Neuronal stem cell (in vitro differentiated cells): ENCODE results near the gene PSMA6. TPM values are rescaled to one million over a fixed set of nuclear protein-coding genes. Genes with fewer than 3 reads are reported as not detected.

Experiments
- DNase-seq: peaks from one replicate; pipeline ENCODE4 v3.0.0-alpha.2; 2013; ENCODE audit warnings: low spot score
- H2AFZ ChIP-seq: one replicate; pipeline ENCODE4 v1.6.1; 2013; ENCODE audit warnings: mild to moderate bottlenecking, low read length, inconsistent platforms
- H2AK5ac ChIP-seq: 2 replicates; pipeline ENCODE4 v1.6.1; 2013; ENCODE audit warnings: low read depth, mild to moderate bottlenecking, inconsistent platforms, low read length, moderate library complexity, mixed read lengths
- H2BK120ac ChIP-seq: 2 replicates; pipeline ENCODE4 v1.6.1; 2013; ENCODE audit warnings: low read depth, mild to moderate bottlenecking, inconsistent platforms, low read length, moderate library complexity, mixed read lengths
- H2BK12ac ChIP-seq: one replicate; pipeline ENCODE4 v1.6.1; 2013; ENCODE audit warnings: low read length, inconsistent platforms
- H2BK15ac ChIP-seq: 2 replicates; pipeline ENCODE4 v1.6.1; 2013; ENCODE audit warnings: mild to moderate bottlenecking, low read length, inconsistent platforms, mixed read lengths
- H2BK5ac ChIP-seq: one replicate; pipeline ENCODE4 v1.6.1; 2013; ENCODE audit warnings: inconsistent platforms, mild to moderate bottlenecking, low read length, moderate library complexity
- H3K14ac ChIP-seq: one replicate; pipeline ENCODE4 v1.6.1; 2013; ENCODE audit warnings: low read length, inconsistent platforms
- H3K18ac ChIP-seq: 2 replicates; pipeline ENCODE4 v1.6.1; 2013; ENCODE audit warnings: low read length, inconsistent platforms
- H3K23ac ChIP-seq: 2 replicates; pipeline ENCODE4 v1.6.1; 2013; ENCODE audit warnings: low read depth, mild to moderate bottlenecking, mixed read lengths, low read length, inconsistent platforms; ENCODE audit not compliant: poor library complexity
- H3K27ac ChIP-seq: replicated peaks from 3 replicates; pipeline ENCODE4 v1.5.1; 2013; ENCODE audit warnings: low read length, inconsistent platforms
- H3K27me3 ChIP-seq, 3 experiments: 2 replicates each; pipeline ENCODE4 v1.6.1; 2013; ENCODE audit warnings: low read length in 3 of 3, mild to moderate bottlenecking in 2 of 3, inconsistent platforms in 1 of 3, low read depth in 1 of 3, mixed read lengths in 1 of 3, moderate library complexity in 1 of 3; ENCODE audit not compliant: control insufficient read depth in 3 of 3, insufficient read depth in 3 of 3
- H3K36me3 ChIP-seq, 2 donors: replicated peaks in 1 of 2; 2 replicates each; pipeline ENCODE4 v1.6.1; 2013; ENCODE audit warnings: low read length in 2 of 2; ENCODE audit not compliant: control insufficient read depth in 2 of 2, insufficient read depth in 2 of 2
- H3K4ac ChIP-seq: 2 replicates; pipeline ENCODE4 v1.6.1; 2013; ENCODE audit warnings: inconsistent platforms, mild to moderate bottlenecking, low read length, moderate library complexity
- H3K4me1 ChIP-seq, 2 donors: 1 replicate in 1 of 2; 2 replicates in 1 of 2; pipeline ENCODE4 v1.6.1; 2013; ENCODE audit warnings: low read length in 2 of 2, low read depth in 1 of 2; ENCODE audit not compliant: control insufficient read depth in 2 of 2, insufficient read depth in 1 of 2
- H3K4me2 ChIP-seq: one replicate; pipeline ENCODE4 v1.6.1; 2013; ENCODE audit warnings: mild to moderate bottlenecking, low read length, inconsistent platforms; ENCODE audit not compliant: insufficient read depth, poor library complexity, severe bottlenecking
- H3K4me3 ChIP-seq, 2 donors: 2 replicates each; pipeline ENCODE4 v1.5.1; 2013; ENCODE audit warnings: low read length in 2 of 2, mild to moderate bottlenecking in 2 of 2, inconsistent platforms in 1 of 2, moderate library complexity in 1 of 2
- H3K79me1 ChIP-seq: one replicate; pipeline ENCODE4 v1.6.1; 2013; ENCODE audit warnings: low read depth, mild to moderate bottlenecking, inconsistent platforms, low read length, moderate library complexity
- H3K9ac ChIP-seq: one replicate; pipeline ENCODE4 v1.6.1; 2013; ENCODE audit warnings: mild to moderate bottlenecking, low read depth, low read length, inconsistent platforms; ENCODE audit not compliant: poor library complexity
- H3K9me3 ChIP-seq, 2 donors: replicated peaks in 1 of 2; 2 replicates each; pipeline versions ENCODE3 to v1.6.1; 2013; ENCODE audit warnings: low read length in 2 of 2, mild to moderate bottlenecking in 2 of 2, inconsistent platforms in 1 of 2, low read depth in 1 of 2, mixed read lengths in 1 of 2, moderate library complexity in 1 of 2; ENCODE audit not compliant: control insufficient read depth in 2 of 2, insufficient read depth in 1 of 2
- H4K8ac ChIP-seq: one replicate; pipeline ENCODE4 v1.6.1; 2013; ENCODE audit warnings: low read depth, mild to moderate bottlenecking, inconsistent platforms, low read length, moderate library complexity
- H4K91ac ChIP-seq: one replicate; pipeline ENCODE4 v1.6.1; 2013; ENCODE audit warnings: low read length, low read depth, mild to moderate bottlenecking, inconsistent platforms; ENCODE audit not compliant: poor library complexity
- WGBS, 2 donors: extraction: QIAGEN DNeasy Blood & Tissue Kit; methylation state at CpG; one replicate each; pipeline ENCODE4 v1.1.7; 2013; ENCODE audit warnings: missing lambda C conversion rate in 2 of 2, mixed read lengths in 1 of 2; ENCODE audit not compliant: insufficient read length in 2 of 2, insufficient replicate concordance in 1 of 2; ENCODE audit errors: extremely low coverage in 2 of 2; 5-methylcytosine and 5-hydroxymethylcytosine counted together
- polyA plus RNA-seq, 2 experiments: library from polyadenylated mRNA; stranded (reverse); fragments of 200-250 nt; gene quantifications; one replicate each; pipeline ENCODE4 v1.2.3, GENCODE V29; 2013

The PSMA6 gene
- polyA plus RNA-seq (2013, experiment 1 of 2) = 224 TPM
- polyA plus RNA-seq (2013, experiment 2 of 2) = 218 TPM

GRCh38 chr14:35292051-35292769 lies at the start of gene PSMA6:
PSMA6 (plus strand) TSS chr14:35292382; CDS start chr14:35292477, 95 bp downstream.
- Histone ChIP-seq H4K91ac (no peak within 1 kb of the TSS), H3K9me3 (no peaks in the 10 kb centered on the region), H2AK5ac (no peak within 1 kb of the TSS), H2BK5ac (peak within 1 kb of the TSS; percentile 85), H2AFZ (peak within 1 kb of the TSS; percentile 81), H3K14ac (no peak within 1 kb of the TSS), H3K4me2 (peak within 1 kb of the TSS; percentile 88), H3K79me1 (peaks cover 3% of the 10 kb centered on the region), H2BK15ac (no peak within 1 kb of the TSS), H3K36me3 (peaks cover 0 to 24% of the 10 kb centered on the region in 2 donors), H3K23ac (peak within 1 kb of the TSS; percentile 75), H3K4me1 (peaks cover 0 to 2% of the 10 kb centered on the region in 2 donors), H2BK12ac (no peak within 1 kb of the TSS), H3K4me3 (peak within 1 kb of the TSS; percentile 63 to 98), H3K18ac (peak within 1 kb of the TSS; percentile 86), H3K4ac (peak within 1 kb of the TSS; percentile 69), H3K9ac (peak within 1 kb of the TSS; percentile 97), H3K27me3 (no peaks in the 10 kb centered on the region), H4K8ac (no peak within 1 kb of the TSS), H3K27ac (peak within 1 kb of the TSS; percentile 65), H2BK120ac (no peak within 1 kb of the TSS)
- DNase-seq = peak; percentile 97
- WGBS, 2 donors = no CpG with 5 or more reads among the region's 40 CpGs

DNA sequence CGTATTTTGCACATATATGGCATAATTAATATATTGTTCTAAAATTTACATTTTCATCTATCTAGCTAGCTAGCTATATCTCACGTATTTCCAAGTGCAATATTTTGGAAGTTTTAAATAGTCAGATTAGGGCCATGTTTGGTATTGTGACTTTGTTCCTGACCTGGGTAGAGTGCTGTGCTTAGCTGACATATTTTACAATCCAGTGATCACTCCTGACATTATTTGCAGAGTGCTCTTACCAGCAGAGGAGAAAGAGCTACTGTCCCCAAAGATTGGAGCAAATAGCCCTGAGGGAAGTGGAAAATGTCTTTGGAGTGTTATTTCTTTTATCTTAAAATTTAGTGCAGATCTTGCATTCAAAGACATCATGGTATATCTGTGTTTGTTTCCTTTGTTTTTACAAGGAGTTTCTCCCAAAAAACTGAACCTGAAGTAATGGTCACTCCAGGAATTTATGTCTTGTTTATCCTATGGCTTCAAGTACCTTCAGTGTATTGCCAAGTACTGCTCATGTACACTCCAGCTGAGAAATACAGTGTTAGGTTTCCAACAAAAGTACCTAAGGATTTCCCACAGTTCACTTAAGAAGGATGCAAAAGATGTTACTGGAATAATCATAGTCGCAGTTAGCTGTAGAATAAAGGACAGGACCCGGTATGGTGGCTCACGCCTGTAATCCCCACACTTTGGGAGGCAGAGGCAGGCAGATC lies 49.4 kb upstream of the PSMA6 start:
- Histone ChIP-seq H2BK15ac (no peak overlapping the region), H3K9ac (no peak overlapping the region), H4K8ac (no peak overlapping the region), H3K27me3 (no peaks in the 10 kb centered on the region), H3K36me3 (no peaks in the 10 kb centered on the region), H3K27ac (no peak overlapping the region), H3K9me3 (no peaks in the 10 kb centered on the region), H3K4me3 (no peak overlapping the region), H3K14ac (no peak overlapping the region), H3K4ac (no peak overlapping the region), H4K91ac (no peak overlapping the region), H2AFZ (no peak overlapping the region), H3K4me1 (no peaks in the 10 kb centered on the region), H3K79me1 (no peaks in the 10 kb centered on the region), H2BK120ac (no peak overlapping the region), H3K23ac (no peak overlapping the region), H3K4me2 (no peak overlapping the region), H2AK5ac (no peak overlapping the region), H2BK12ac (no peak overlapping the region), H3K18ac (no peak overlapping the region), H2BK5ac (no peak overlapping the region)
- DNase-seq = no peak
- WGBS, 2 donors = no CpG with 5 or more reads among the region's 5 CpGs

- no peak overlapping the region for H3K27ac ChIP-seq
- WGBS, 2 donors = no CpG with 5 or more reads among the region's 2 CpGs
Observed at GRCh38 chr14:35243956-35244355, 48.2 kb upstream of the PSMA6 start.

GRCh38 chr14:35244542-35244941 lies 47.6 kb upstream of the PSMA6 start:
- no peak overlapping the region for H2BK120ac ChIP-seq
- H2BK5ac ChIP-seq = no peak overlapping the region
- no peak overlapping the region for H4K8ac ChIP-seq
- H2BK12ac ChIP-seq = no peak overlapping the region
- no peak overlapping the region for H3K27ac ChIP-seq
- no peak overlapping the region for H3K14ac ChIP-seq
- no peak overlapping the region for H3K9ac ChIP-seq
- H3K23ac ChIP-seq = no peak overlapping the region
- H3K27me3 ChIP-seq = no peaks in the 10 kb centered on the region
- no peak for DNase-seq
- H2AFZ ChIP-seq = no peak overlapping the region
- H2BK15ac ChIP-seq = no peak overlapping the region
- H3K18ac ChIP-seq = no peak overlapping the region
- H3K4me2 ChIP-seq = no peak overlapping the region
- H3K79me1 ChIP-seq = no peaks in the 10 kb centered on the region
- peaks cover 0 to 5% of the 10 kb centered on the region in 2 donors for H3K36me3 ChIP-seq
- no peaks in the 10 kb centered on the region for H3K4me1 ChIP-seq
- H3K9me3 ChIP-seq = no peaks in the 10 kb centered on the region
- WGBS, 2 donors = no CpG with 5 or more reads among the region's 4 CpGs
- no peak overlapping the region for H3K4ac ChIP-seq
- H4K91ac ChIP-seq = no peak overlapping the region
- H2AK5ac ChIP-seq = no peak overlapping the region
- no peak overlapping the region for H3K4me3 ChIP-seq

More at GRCh38 chr14:35243956-35244355, 48.2 kb upstream of the PSMA6 start:
- no peaks in the 10 kb centered on the region for H3K9me3 ChIP-seq
- H2BK15ac ChIP-seq = no peak overlapping the region
- H3K4me2 ChIP-seq = no peak overlapping the region
- H2BK5ac ChIP-seq = no peak overlapping the region
- no peak overlapping the region for H2AK5ac ChIP-seq
- H2BK12ac ChIP-seq = no peak overlapping the region
- no peak overlapping the region for H3K18ac ChIP-seq
- no peak overlapping the region for H3K14ac ChIP-seq
- H3K27me3 ChIP-seq = no peaks in the 10 kb centered on the region
- no peak overlapping the region for H3K9ac ChIP-seq
- H3K23ac ChIP-seq = no peak overlapping the region
- H3K36me3 ChIP-seq = peaks cover 0 to 4% of the 10 kb centered on the region in 2 donors
- no peaks in the 10 kb centered on the region for H3K79me1 ChIP-seq
- no peak overlapping the region for H4K8ac ChIP-seq
- H4K91ac ChIP-seq = no peak overlapping the region
- no peak overlapping the region for H3K4me3 ChIP-seq
- no peak overlapping the region for H2BK120ac ChIP-seq
- no peak overlapping the region for H3K4ac ChIP-seq
- no peaks in the 10 kb centered on the region for H3K4me1 ChIP-seq
- no peak for DNase-seq
- no peak overlapping the region for H2AFZ ChIP-seq
